Non-pigmented ciliary epithelial cell (primary cell): ENCODE data around the gene LGALS4.
"Not testable (repeated sequence)": the region's sequence is repeated elsewhere in the genome, so short reads cannot be mapped to it uniquely, and the experiment has no call there.

Experiments used
- DNase-seq: peaks from one replicate; pipeline ENCODE4 v3.0.0-alpha.2; 2010; ENCODE audit warnings: low read depth

LGALS4 gene, protein sequence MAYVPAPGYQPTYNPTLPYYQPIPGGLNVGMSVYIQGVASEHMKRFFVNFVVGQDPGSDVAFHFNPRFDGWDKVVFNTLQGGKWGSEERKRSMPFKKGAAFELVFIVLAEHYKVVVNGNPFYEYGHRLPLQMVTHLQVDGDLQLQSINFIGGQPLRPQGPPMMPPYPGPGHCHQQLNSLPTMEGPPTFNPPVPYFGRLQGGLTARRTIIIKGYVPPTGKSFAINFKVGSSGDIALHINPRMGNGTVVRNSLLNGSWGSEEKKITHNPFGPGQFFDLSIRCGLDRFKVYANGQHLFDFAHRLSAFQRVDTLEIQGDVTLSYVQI

GRCh38 chr19:38812841-38813320 lies at the start of gene LGALS4:
Gene LGALS4, minus strand, starts transcription at chr19:38812945. Its CDS starts 59 bp downstream, at chr19:38812886.
- DNase-seq = no peak

DNA sequence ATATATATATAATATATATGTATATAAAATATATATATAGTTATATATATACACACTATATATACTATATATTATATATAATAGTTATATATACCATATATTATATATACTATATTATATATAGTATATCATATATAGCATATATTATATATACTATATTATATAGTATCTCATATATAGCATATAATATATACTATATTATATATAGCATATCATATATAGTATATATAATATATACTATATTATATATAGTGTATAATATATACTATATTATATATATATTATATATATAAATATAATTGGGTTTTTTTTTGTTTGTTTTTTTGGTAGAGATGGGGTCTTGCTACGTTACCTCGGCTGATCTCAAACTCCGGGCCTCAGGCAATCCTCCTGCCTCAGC lies 48.6 kb upstream of the LGALS4 start:
- no peak for DNase-seq

GRCh38 chr19:38859631-38860204 lies 47.0 kb upstream of the LGALS4 start:
- not testable (repeated sequence) for DNase-seq

DNA sequence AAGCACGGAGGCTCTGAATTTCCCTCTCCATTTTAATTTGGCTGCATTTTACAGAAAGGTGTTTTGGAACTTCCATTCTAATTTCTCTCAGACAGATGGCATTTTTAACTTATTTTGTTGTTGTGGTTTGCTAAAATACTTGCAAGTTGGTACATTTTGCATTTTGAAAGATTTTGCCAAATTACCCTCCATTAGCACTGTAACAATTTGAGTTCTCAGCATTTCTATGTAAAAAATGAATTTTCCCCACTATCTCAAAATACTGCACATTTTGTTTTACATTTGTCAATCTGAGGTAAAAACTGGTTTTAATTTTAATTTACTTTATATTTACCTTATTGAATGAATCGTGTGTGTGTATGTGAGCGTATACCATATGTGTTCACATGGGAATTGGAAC lies 44.1 kb upstream of the LGALS4 start:
- DNase-seq = no peak

- not testable (repeated sequence) for DNase-seq
Observed at GRCh38 chr19:38855751-38856150, 43.0 kb upstream of the LGALS4 start.

GRCh38 chr19:38854961-38855360 lies 42.2 kb upstream of the LGALS4 start:
- not testable (repeated sequence) for DNase-seq

- no peak for DNase-seq
Observed at GRCh38 chr19:38853214-38853613, 40.5 kb upstream of the LGALS4 start.

- DNase-seq = no peak
Observed at GRCh38 chr19:38852231-38853044, 39.7 kb upstream of the LGALS4 start.

- DNase-seq = no peak
Observed at GRCh38 chr19:38851622-38852230, 39.0 kb upstream of the LGALS4 start.

- DNase-seq = no peak
Observed at GRCh38 chr19:38850976-38851621, 38.4 kb upstream of the LGALS4 start.

- DNase-seq = no peak
Observed at GRCh38 chr19:38850436-38850975, 37.8 kb upstream of the LGALS4 start.

DNA sequence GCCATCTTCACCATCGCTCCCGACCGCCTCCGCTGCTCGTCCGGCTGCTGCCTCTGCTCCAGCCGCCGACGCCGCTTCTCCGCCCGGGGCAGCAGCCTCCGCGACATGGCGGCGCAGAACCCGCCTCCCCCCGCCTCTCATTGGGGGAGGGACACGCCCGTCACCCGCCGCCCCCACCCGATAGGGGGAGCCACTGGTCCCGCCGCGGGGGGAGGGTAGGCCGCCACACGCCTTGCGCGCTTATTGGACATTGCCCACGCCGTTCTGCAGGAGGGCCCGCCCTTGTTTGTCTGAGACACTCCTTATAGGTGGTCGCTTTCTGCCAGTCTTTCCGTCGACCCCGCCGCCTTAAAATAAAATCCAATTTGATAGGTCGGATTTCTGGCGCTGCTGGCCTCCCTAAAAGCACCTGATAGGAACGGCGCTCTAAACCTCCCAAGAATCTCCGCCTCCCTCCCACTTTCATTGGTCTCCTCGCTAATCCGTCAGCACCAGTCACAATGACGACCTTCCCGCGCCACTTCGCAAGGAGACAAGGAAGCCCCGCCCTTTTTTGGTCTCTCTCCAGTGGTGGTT lies 37.2 kb upstream of the LGALS4 start, which contains the start of gene HNRNPL:
HNRNPL (minus strand) TSS at position 127 of the 576 bp plus-strand sequence; CDS start at position 107, 20 bp downstream.
- DNase-seq = peak; percentile 100

DNA sequence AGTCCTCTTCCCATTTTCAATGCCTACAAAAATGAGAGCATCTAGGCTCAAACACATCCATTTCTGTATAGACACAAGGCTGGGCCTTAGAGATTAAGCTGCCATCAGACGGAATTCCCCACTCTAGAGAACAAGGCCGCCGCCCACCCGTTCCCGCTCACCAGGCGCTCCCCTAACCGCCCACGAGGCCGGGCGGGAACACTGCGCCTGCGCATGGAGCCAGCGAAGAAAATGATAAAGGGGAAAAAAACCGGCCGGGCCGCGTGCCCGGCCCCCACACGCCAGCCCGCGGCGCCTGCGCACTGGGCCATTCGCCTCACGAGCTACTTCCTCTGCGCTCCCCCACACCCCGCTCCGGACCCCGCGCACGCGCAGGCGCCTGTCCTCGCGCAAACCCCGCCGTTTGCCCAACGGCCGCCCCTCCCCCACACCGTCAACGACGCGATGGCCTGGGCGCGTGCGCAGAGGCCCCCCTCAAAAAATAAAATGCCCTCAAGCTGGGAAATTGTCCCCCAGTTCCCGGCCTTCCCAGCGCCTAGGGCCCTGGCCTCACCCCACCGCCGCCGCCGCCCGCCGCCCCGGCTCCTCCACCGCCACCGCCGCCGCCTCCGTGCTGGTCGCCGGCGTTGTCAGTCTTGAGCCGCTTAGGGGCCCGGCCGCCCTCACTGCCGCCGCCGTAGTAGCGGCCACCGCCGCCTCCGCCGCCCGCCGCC lies 36.6 kb upstream of the LGALS4 start:
- no peak for DNase-seq

DNA sequence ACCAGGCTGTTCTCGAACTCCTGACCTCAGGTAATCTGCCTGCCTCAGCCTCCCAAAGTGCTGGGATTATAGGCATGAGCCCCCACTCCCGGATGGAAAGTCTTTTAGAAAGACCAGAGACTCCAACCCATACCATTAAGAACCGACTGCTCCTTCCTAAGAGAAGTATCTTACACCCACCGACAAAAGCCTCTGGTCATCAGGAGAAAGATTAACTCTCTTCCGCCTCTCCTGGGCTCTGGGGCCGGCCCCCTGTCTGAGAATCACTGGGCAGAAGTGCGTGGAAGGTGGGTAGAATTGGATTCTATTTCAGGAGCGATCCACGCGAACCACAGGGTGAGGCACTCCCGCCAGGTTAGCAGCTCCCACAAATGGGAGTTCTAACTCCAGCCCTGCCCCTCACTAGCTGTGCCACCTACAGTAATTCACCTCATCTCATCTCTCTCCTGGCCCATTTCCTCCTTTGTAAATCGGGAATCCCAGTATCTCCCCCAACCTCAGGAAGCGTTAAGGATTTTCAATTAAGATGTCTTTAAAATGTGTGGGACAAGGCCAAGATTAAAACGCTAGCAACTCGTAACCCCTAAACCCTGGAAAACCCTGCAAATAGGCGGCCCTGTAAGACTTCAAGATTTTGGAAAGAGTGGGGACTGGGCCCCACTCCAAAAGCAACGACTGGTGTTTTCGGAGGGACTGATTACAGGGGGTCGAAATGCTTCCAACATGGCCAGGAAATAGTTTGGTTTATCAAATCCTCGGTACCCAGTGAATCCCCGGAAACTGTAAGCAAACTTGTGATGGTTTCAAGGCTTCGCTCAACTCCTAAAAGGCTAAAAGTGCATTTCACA lies 35.8 kb upstream of the LGALS4 start:
- DNase-seq = no peak

GRCh38 chr19:38846097-38846496 lies 33.4 kb upstream of the LGALS4 start:
- no peak for DNase-seq

DNA sequence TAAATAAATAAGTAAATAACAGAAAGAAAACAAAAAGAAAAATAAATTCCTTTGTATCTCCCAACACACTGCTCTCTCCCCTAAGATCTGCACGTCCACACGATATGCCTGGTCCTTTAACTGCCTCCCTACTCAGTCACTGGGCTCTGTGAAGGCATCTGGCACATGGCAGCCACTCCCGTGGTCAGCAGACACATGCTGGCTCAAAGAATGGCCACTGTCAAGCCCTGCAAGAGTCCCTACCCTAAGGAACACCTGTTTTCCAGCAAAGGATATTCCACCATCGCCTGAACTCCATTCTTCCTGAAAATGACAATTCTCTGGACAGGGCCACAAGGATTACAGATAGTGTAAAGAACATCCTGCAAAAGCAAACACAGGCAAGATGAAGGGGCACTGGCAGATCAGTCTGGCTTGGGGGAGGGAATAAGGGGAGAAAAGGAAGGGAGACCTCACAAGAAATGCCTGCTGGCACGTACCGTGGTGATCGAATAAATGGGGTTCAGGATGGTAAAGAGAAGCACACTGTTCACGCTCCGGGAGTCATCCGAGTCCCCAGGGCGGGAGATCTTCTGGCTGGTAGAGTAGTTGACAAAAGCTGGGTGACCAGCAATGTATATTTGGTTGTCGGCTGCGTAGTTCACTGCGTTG lies 32.8 kb upstream of the LGALS4 start:
- DNase-seq = no peak

DNA sequence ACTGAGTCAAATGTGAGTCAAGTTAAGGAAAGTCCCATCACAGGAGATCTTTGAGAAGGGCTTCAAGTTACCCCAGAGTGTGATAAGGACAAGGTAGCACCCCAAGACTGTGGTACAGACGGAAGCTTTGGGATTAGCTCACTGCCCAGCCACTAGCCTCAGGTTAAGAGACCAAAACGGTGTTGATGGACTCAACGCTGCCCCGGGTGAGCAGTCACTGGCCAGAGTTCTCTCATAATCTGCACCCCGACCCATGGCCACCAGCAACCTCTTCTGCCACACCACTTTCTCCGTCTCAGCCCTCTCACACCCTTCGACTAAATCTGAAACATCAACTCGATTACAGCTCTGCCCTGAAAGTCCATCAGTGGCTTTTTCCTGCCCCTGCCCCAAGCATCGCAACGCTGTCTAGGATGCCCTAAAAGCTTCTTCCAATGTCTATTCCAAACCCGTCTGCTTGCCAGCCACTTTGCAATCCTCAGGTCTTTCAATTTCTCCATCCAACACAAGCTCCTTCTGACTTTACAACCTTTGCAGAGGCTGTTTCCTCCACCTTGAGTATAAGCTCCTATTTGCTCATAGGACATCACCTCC lies 31.4 kb upstream of the LGALS4 start:
- no peak for DNase-seq

GRCh38 chr19:38843175-38843758 lies 30.5 kb upstream of the LGALS4 start:
- DNase-seq = no peak
